Glomerular visceral epithelial cell (primary cell): ENCODE results near the gene TRANK1.

Experiments
- DNase-seq: peaks from one replicate; pipeline ENCODE4 v3.0.0-alpha.2; 2016; ENCODE audit errors: extremely low spot score

Gene TRANK1

DNA sequence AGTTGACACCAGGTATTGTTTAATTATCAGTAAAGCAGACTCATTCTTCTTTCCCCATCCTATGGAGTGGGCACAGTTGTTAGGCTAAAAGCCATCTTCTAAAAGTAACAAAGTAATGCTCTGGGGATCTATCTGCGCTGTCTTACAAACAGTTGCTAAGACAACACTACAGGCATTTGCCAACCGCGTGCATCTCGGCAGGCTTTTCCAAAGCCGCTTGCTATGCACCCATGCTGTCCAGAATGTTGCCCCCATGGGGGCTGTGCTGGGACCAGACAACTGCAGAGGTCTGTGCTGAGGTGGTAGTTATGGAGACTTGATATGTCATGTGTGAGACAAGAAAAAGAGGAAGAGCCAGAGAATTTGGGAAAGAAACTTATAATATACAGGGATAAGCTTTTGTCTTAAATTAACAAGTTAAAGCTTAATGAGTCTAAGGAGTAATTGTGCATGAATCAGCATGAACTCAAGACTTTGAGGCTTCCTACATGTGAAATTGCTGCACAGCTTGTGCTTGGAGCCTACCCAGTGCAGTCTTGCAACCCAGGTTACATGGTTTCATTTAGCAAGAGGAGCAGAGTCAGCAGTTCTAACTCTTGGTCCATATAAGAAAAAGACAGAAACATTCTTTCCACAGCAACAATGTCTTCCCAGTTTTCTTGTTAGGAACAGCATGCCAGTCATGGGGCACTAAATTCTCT, 141.6 kb downstream of the TRANK1 start:
- DNase-seq = no peak

DNA sequence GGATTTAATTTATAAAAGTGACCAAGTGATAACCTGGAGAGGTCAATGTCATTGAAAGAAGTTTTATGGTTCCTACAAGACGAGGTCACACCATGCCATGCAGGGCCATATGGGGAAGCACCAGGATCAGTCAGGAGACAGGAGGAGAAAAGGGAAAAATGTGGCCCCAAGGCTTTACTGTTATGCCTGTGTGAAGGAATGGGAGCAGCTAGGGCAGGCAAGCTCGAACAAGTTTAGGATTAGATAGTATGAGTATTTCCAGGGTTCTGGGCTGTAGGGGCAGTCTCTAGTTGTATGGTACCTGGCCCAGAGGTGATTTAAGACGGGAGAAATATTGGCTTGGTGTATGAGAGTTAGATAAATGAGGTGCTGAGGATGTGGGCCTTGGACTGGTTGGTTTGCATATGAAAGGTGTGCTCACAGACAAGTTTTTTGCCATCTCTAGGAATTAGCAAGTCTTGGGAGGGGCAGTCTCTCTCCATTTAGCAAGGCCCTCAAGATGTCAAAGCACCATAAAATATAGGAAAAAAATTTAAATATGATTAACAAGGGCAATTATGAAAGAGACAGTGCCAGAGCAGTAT, 144.2 kb downstream of the TRANK1 start:
- no peak for DNase-seq

DNA sequence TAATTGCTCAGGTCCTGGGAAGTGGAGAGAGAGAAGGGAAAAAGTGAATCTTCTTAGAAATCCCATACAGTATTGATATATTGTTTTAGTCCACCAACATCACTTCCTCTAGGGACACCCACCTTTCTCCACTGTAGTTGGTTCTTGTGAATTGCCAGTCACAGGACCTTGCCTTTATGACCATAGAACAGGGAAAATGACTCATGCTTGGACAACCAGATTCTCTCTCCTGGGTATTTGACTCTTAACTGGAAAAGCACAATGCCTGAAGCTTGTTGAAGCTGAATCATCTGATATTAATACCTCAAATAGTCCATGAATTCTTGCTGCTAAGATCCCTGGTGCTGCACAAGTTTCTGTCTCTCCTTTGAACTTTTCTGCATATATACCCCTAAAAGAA, 148.0 kb downstream of the TRANK1 start:
- no peak for DNase-seq

GRCh38 chr3:36796161-36796560, 148.7 kb downstream of the TRANK1 start:
- DNase-seq = no peak

DNA sequence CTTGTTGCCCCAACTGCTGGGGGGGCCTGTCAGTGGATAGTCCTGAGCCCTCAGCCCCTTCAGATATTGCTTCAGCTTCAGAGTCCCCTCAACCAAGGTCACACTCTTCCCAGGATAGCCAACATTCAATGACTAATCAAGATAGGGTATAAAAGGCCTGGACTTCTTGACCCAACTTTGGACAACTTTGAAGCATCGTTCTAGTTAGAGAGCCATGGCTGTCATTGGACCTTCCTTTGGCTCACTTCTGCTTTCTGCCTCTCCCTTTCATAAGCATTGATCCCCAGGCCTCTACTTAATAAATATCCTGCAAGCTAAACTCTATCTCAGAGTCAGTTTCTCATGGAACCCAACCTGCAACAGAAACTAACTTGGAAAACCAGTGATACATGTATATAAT, 149.2 kb downstream of the TRANK1 start:
- DNase-seq = no peak

DNA sequence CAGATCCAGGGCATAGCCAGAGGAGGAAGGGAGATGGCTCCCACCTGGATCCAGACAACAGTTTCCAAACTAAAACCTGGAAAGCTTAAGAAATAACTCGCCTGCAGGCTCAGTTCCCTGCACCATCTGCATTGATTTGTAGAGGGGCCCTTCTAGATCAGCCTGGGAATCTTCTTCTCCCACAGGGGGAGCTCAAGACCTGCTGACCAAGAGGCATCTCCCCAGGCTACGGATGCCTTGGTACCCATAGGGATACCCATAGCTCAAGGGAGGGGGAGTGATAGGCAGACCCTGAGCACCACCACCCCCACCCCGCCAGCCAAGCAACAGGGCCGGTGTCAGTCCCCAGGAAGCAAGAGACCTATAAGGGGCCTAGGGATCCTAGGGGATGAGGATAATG, 152.5 kb downstream of the TRANK1 start:
- peak; percentile 36 for DNase-seq

DNA sequence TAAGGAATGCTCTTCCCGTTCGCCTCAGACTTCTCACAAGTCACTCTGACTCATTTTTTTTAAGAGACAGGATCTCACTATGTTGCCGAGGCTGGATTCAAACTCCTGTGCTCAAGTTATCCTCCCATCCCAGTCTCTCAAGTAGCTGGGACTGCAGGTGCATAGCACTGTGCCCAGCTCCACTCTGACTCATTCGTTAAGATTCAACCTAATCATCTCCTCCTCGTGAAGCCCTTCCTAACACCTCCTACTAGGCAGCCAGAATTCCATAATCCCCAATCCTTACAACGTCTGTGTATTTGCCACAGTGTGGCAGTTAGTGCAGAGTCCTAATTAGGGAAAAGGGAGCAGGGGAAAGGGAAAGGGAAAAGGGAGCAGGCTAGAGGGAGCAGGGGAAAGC, 154.1 kb downstream of the TRANK1 start:
- no peak for DNase-seq

DNA sequence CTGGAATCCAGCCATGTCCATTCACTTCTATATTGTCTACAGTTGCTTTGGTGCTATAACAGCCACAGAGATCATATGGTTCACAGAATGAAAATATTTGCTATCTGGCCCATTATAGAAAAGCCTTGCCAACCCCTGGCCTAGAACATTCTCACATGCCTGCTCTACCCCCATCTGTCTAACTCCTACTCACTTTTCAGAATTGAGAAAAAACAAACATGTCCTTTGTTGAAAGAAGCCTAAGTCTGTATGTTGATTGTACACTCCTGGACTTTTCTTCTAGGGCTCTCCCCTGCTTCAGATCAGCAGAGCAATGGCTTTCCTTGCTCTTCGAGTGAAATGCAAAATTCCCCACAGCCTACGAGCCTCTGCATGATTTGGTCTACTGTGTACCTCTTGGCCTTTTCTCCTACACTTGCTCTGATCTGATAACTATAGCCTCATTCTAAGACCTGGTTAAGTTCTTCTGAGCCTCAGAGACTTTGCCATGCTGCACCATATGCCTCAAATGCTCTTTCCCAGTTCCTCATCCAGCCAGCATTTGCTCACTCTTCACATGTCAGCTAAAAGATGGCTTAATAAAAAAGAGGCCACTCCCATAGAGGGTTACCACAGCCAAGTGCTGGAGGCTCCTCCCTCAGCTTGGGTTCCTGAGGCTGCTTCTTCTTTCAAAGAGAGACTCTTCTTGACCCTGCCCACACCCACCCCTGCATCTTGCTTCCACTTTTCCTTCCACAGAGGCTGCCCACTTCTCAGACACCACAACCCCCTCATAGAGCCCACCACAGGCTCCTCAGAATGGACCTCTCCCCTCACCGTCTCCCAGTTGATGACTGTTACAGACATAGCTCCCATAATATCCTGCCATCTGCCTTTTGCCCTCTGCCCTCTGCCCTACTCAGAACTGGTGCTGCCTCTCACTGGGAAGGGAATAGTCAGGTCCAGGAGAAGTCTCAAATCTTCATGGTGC, 157.6 kb downstream of the TRANK1 start:
- no peak for DNase-seq

DNA sequence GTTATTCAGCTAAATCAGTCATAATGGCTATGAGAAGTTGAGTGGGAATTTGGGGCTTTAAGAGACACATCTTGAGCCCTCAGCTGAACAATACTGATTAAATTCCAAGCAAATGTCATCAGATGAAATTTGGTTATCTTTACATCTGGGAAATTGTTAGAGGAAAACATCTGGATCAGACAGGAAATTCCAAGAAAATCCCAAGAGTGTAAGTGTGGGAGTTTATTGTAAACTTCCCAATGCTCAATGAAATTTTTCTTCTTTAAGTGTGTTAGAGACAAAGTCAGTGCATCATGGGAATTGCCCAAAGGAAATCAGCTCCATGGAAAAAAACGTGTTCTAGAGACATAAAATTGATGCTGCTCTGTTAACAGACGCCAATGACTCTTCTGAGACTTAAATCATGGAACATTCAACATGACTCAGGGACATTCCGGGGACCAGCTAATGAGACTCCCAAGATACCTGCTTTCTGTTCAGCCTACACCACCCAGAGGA, 160.7 kb downstream of the TRANK1 start:
- no peak for DNase-seq

DNA sequence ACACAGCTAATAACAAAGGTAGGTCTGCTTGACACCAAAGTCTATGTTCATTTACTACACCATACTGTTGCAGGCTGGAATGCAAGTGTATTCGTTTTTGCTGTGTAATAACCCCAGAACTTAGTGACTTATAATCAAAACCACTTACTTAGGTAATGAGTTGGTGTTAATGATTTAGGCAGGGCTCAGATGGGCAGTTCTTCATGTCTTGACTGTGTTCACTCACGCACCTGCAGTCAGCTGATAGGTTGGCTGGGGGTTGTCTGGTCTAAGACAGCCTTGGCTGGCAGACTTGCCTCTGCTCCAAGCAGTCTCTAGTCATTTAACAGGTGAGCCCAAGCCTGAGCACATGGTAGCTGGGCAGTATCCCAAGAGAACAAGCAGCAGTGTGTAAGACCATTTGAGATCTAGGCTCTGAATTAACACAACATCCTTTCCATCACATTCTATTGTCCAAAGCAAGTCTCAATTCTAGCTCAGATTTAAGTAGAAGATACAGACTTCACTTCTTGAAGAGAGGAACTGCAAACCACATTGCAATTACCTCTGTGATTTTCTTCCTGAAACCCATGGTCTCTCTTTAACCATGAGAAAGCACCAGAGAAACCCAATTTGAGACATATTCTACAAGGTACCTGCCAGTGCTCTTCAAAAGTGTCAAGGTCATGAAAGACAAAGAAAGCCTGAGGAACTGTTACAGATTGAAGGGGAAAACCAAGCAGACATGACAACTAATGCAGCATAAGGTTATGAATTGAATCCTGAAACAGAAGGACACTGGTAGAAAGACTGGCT, 167.2 kb downstream of the TRANK1 start:
- DNase-seq = no peak
